Measurements from ENCODE around the gene SDR42E1. TPM values are rescaled to one million over a fixed set of nuclear protein-coding genes. Genes with fewer than 3 reads are reported as not detected.

SDR42E1 gene
- total RNA-seq, 2 donors from 2014 or later = 7.9 to 14.4 TPM

- intact Hi-C loops (cut with DNase I, micrococcal nuclease) = no loop called here
- DNase-seq (no peak), ATAC-seq (peak; percentile 95)
Observed at GRCh38 chr16:82041542-82041941, 30.3 kb upstream of the SDR42E1 start.

GRCh38 chr16:82040296-82040695 lies 29.0 kb upstream of the SDR42E1 start:
- DNase-seq = no peak
- no peak for ATAC-seq
- intact Hi-C loops (cut with DNase I, micrococcal nuclease) = no loop called here

GRCh38 chr16:82037666-82038065 lies 26.4 kb upstream of the SDR42E1 start:
- ATAC-seq (no peak), DNase-seq (no peak)
- intact Hi-C loops (cut with DNase I, micrococcal nuclease) = no loop called here

- DNase-seq (no peak), ATAC-seq (no peak)
- intact Hi-C loops (cut with DNase I, micrococcal nuclease) = no loop called here
Observed at GRCh38 chr16:82037251-82037650, 26.0 kb upstream of the SDR42E1 start.

- ATAC-seq = peak; percentile 82
- peak; percentile 73 to 75 for DNase-seq
- intact Hi-C loops (cut with DNase I, micrococcal nuclease) = loop anchor here in 1 of 2 donors (5.0 kb wide), 1 partner anchor 197 kb away; no protein-coding TSS in a partner anchor
Observed at GRCh38 chr16:82034981-82035612, 23.8 kb upstream of the SDR42E1 start, which contains the start of gene HSD17B2. Gene HSD17B2, plus strand, starts transcription at chr16:82035253. Its CDS starts 172 bp downstream, at chr16:82035425.

- intact Hi-C loops (cut with DNase I, micrococcal nuclease) = loop anchor here in 1 of 2 donors (5.0 kb wide), 1 partner anchor 199 kb away; no protein-coding TSS in a partner anchor
- DNase-seq = peak; percentile 51 to 64
- peak; percentile 72 for ATAC-seq
Observed at GRCh38 chr16:82033683-82034300, 22.5 kb upstream of the SDR42E1 start.

GRCh38 chr16:82033006-82033405 lies 21.7 kb upstream of the SDR42E1 start:
- peak; percentile 1 for ATAC-seq
- DNase-seq = peak; percentile 56 to 65
- intact Hi-C loops (cut with DNase I, micrococcal nuclease) = loop anchor here in 1 of 2 donors (5.0 kb wide), 1 partner anchor 199 kb away; no protein-coding TSS in a partner anchor

- DNase-seq (no peak), ATAC-seq (no peak)
- intact Hi-C loops (cut with DNase I, micrococcal nuclease) = loop anchor here in 1 of 2 donors (5.0 kb wide), 1 partner anchor 201 kb away; no protein-coding TSS in a partner anchor
Observed at GRCh38 chr16:82031116-82032084, 20.1 kb upstream of the SDR42E1 start.

GRCh38 chr16:82027629-82028064 lies 16.4 kb upstream of the SDR42E1 start:
- ATAC-seq (no peak), DNase-seq (no peak)

GRCh38 chr16:82024883-82025282 lies 13.6 kb upstream of the SDR42E1 start:
- intact Hi-C loops (cut with DNase I, micrococcal nuclease) = no loop called here
- DNase-seq (no peak), ATAC-seq (no peak)

More at GRCh38 chr16:82027629-82028064, 16.4 kb upstream of the SDR42E1 start:
- intact Hi-C loops (cut with DNase I, micrococcal nuclease) = no loop called here

GRCh38 chr16:82024316-82024715 lies 13.0 kb upstream of the SDR42E1 start:
- DNase-seq (no peak), ATAC-seq (no peak)
- intact Hi-C loops (cut with DNase I, micrococcal nuclease) = no loop called here

GRCh38 chr16:82023206-82023605 lies 11.9 kb upstream of the SDR42E1 start:
- DNase-seq (no peak), ATAC-seq (no peak)
- intact Hi-C loops (cut with DNase I, micrococcal nuclease) = no loop called here

- intact Hi-C loops (cut with DNase I, micrococcal nuclease) = no loop called here
- ATAC-seq (peak; percentile 60), DNase-seq (no peak)
Observed at GRCh38 chr16:82020051-82020450, 8.8 kb upstream of the SDR42E1 start.

- no peak for ATAC-seq
- DNase-seq = no peak
- intact Hi-C loops (cut with DNase I, micrococcal nuclease) = no loop called here
Observed at GRCh38 chr16:82019535-82019934, 8.3 kb upstream of the SDR42E1 start.

GRCh38 chr16:82017911-82018568 lies 6.8 kb upstream of the SDR42E1 start:
- intact Hi-C loops (cut with DNase I, micrococcal nuclease) = no loop called here
- ATAC-seq = no peak

GRCh38 chr16:82016964-82017363 lies 5.7 kb upstream of the SDR42E1 start:
- intact Hi-C loops (cut with DNase I, micrococcal nuclease) = no loop called here
- no peak for ATAC-seq
- no peak for DNase-seq

More at GRCh38 chr16:82017911-82018568, 6.8 kb upstream of the SDR42E1 start:
- no peak for DNase-seq

- DNase-seq = no peak
- intact Hi-C loops (cut with DNase I, micrococcal nuclease) = no loop called here
Observed at GRCh38 chr16:82016263-82016662, 5.0 kb upstream of the SDR42E1 start.

GRCh38 chr16:82013139-82013538 lies 1.9 kb upstream of the SDR42E1 start:
- ATAC-seq (no peak), DNase-seq (no peak)
- intact Hi-C loops (cut with DNase I, micrococcal nuclease) = no loop called here

More at GRCh38 chr16:82016263-82016662, 5.0 kb upstream of the SDR42E1 start:
- peak; percentile 55 for ATAC-seq

Data from left colon (tissue), 2 donors.